ENCODE results near the gene DEAF1. TPM values are rescaled to one million over a fixed set of nuclear protein-coding genes. Genes with fewer than 3 reads are reported as not detected.

Gene DEAF1
- total and polyA plus RNA-seq, 9 of the 15 experiments (the other 6 are each of a cell fraction or from before 2014, with no cell fraction given) = 2.0 to 69.1 (median 26.8) TPM

DNA sequence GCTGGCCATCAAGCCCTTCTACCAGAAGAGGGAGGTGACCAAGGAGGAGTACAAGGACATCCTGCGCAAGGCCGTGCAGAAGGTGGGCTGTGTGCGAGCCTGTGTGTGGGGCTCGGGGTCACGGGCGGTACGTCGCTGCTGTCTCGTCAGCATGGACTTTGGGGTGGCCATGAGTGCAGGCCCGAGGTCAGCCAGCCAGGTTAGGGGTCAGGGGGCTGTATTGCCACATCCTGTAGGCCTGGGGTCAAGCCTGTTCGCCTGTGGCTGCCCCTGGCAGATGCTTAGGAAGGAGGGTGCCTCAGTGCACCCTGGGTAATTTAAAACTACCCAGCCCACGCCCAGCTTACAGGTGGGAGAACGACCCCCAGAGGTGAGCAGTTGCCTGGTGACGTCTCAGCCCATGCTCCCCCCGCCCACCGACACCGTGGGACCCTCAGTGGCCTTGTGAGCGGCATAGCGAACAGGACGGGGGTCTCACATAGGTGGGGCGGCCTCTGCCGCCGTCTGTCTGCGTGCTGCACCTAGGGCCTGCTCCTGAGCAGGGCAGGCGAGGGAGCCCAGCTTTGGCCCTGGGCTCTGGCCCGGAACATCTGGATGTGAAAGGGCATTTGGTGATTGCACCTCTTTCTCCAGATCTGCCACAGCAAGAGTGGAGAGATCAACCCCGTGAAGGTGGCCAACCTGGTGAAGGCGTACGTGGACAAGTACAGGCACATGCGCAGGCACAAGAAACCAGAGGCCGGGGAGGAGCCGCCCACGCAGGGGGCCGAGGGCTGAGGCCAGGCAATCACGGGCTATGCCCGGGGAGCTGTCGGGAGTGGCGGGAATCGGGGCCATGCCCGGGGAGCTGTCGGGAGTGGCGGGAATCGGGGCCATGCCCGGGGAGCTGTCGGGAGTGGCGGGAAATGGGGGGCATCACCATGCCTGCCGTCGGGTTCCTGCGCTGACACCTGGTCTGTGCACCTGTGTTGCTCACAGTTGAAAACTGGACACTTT lies 83.7 kb downstream of the DEAF1 start:
- CTCF ChIA-PET (ENCODE audit: low intra/inter-chr PET ratio) = no interaction called here
- peak; percentile 43 for TF ChIP-seq RBM22 (IDR thresholded peaks at IDR 0.05; ENCODE audit: low read depth, low read length, poor library complexity, severe bottlenecking)
- no peak for TF ChIP-seq CCNT2 (IDR thresholded peaks at IDR 0.05; ENCODE audit: borderline replicate concordance, extremely low read depth, insufficient read length, low read depth, low read length)
- no peak for TF ChIP-seq HEY1 (CRISPR knock-in tag; IDR thresholded peaks at IDR 0.05; ENCODE audit: borderline replicate concordance)
- TF ChIP-seq POLR2G (IDR thresholded peaks at IDR 0.05; ENCODE audit: low read depth, low read length) = peak; percentile 51; the same call in 1 of the 2 replicates
- TF ChIP-seq, protein P1, sequence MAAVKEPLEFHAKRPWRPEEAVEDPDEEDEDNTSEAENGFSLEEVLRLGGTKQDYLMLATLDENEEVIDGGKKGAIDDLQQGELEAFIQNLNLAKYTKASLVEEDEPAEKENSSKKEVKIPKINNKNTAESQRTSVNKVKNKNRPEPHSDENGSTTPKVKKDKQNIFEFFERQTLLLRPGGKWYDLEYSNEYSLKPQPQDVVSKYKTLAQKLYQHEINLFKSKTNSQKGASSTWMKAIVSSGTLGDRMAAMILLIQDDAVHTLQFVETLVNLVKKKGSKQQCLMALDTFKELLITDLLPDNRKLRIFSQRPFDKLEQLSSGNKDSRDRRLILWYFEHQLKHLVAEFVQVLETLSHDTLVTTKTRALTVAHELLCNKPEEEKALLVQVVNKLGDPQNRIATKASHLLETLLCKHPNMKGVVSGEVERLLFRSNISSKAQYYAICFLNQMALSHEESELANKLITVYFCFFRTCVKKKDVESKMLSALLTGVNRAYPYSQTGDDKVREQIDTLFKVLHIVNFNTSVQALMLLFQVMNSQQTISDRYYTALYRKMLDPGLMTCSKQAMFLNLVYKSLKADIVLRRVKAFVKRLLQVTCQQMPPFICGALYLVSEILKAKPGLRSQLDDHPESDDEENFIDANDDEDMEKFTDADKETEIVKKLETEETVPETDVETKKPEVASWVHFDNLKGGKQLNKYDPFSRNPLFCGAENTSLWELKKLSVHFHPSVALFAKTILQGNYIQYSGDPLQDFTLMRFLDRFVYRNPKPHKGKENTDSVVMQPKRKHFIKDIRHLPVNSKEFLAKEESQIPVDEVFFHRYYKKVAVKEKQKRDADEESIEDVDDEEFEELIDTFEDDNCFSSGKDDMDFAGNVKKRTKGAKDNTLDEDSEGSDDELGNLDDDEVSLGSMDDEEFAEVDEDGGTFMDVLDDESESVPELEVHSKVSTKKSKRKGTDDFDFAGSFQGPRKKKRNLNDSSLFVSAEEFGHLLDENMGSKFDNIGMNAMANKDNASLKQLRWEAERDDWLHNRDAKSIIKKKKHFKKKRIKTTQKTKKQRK (IDR thresholded peaks at IDR 0.05; ENCODE audit: borderline replicate concordance, low read depth, low read length) = no peak
- no peak for TF ChIP-seq ZNF239 (CRISPR knock-in tag; IDR thresholded peaks at IDR 0.05)
- TF ChIP-seq, protein P2, sequence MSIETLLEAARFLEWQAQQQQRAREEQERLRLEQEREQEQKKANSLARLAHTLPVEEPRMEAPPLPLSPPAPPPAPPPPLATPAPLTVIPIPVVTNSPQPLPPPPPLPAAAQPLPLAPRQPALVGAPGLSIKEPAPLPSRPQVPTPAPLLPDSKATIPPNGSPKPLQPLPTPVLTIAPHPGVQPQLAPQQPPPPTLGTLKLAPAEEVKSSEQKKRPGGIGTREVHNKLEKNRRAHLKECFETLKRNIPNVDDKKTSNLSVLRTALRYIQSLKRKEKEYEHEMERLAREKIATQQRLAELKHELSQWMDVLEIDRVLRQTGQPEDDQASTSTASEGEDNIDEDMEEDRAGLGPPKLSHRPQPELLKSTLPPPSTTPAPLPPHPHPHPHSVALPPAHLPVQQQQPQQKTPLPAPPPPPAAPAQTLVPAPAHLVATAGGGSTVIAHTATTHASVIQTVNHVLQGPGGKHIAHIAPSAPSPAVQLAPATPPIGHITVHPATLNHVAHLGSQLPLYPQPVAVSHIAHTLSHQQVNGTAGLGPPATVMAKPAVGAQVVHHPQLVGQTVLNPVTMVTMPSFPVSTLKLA (conservative IDR thresholded peaks at IDR 0.05) = no peak
- no peak for TF ChIP-seq ZNF121 (CRISPR knock-in tag; conservative IDR thresholded peaks at IDR 0.05)
- TF ChIP-seq NR3C1 (CRISPR knock-in tag; IDR thresholded peaks at IDR 0.05) = no peak
- 0 out of 2 replicates have a peak, but pooled peaks have one; percentile 29 for TF ChIP-seq EGR1 (conservative IDR thresholded peaks at IDR 0.05)
- TF ChIP-seq HSF4 (CRISPR knock-in tag; IDR thresholded peaks at IDR 0.05; ENCODE audit: borderline replicate concordance) = no peak
- TF ChIP-seq, protein P3, sequence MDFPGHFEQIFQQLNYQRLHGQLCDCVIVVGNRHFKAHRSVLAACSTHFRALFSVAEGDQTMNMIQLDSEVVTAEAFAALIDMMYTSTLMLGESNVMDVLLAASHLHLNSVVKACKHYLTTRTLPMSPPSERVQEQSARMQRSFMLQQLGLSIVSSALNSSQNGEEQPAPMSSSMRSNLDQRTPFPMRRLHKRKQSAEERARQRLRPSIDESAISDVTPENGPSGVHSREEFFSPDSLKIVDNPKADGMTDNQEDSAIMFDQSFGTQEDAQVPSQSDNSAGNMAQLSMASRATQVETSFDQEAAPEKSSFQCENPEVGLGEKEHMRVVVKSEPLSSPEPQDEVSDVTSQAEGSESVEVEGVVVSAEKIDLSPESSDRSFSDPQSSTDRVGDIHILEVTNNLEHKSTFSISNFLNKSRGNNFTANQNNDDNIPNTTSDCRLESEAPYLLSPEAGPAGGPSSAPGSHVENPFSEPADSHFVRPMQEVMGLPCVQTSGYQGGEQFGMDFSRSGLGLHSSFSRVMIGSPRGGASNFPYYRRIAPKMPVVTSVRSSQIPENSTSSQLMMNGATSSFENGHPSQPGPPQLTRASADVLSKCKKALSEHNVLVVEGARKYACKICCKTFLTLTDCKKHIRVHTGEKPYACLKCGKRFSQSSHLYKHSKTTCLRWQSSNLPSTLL (IDR thresholded peaks at IDR 0.05) = no peak
- TF ChIP-seq SREBF2 (CRISPR knock-in tag; IDR thresholded peaks at IDR 0.05) = no peak

More for the DNA sequence above, 83.7 kb downstream of the DEAF1 start:
- Histone ChIP-seq H3K27me3 (ENCODE audit: control insufficient read depth in 2 of 2, insufficient read depth in 2 of 2, low read length in 2 of 2) (no peaks in the 10 kb centered on the region), H3K9ac (ENCODE audit: insufficient read depth in 1 of 2, low read depth in 2 of 2, low read length in 2 of 2) (peak overlapping the region in 1 of 2 experiments; percentile 20; a peak in 1 of 4 replicates), H3K4me1 (replicated peaks in 1 of 2; ENCODE audit: control insufficient read depth in 2 of 2, insufficient read depth in 2 of 2, low read length in 2 of 2) (peaks cover 5 to 67% of the 10 kb centered on the region in 2 experiments), H3K4me2 (ENCODE audit: insufficient read depth, low read length) (no peak overlapping the region), H3K9me1 (ENCODE audit: control insufficient read depth, insufficient read depth, low read length) (no peaks in the 10 kb centered on the region), H3K79me2 (ENCODE audit: control insufficient read depth, insufficient read depth, low read length) (peaks cover 9% of the 10 kb centered on the region; the same call in 1 of the 3 replicates), H2AFZ (ENCODE audit: low read depth, low read length) (no peak overlapping the region), H4K20me1 (replicated peaks; ENCODE audit: control insufficient read depth, insufficient read depth, low read length) (peaks cover 17% of the 10 kb centered on the region), H3K4me3 (no peak overlapping the region), H3K36me3 (ENCODE audit: control insufficient read depth, insufficient read depth, low read length) (peaks cover 89% of the 10 kb centered on the region; the same call in 2 of the 3 replicates), H3K27ac (ENCODE audit: extremely low read depth, low read depth, low read length) (no peak overlapping the region), H3K9me3 (replicated peaks; ENCODE audit: control insufficient read depth, insufficient read depth, low read depth, low read length) (no peaks in the 10 kb centered on the region)
- in situ Hi-C loops (cut with MboI) = no loop called here
- DNase-seq (ENCODE audit: extremely low read depth in 1 of 4, low spot score in 3 of 4) = no peak
- FAIRE-seq = no peak
- TSS peak; percentile 22 for BruUV-seq (replicated peaks)
- no peak for ATAC-seq
- 90% methylated on average over 43 of the region's 49 CpGs for WGBS (ENCODE audit: insufficient coverage, low coverage, missing lambda C conversion rate)
- intact Hi-C loops (cut with micrococcal nuclease) = loop anchor here (10.0 kb wide), 1 partner anchor 56 kb away; no protein-coding TSS in a partner anchor
- POLR2A ChIA-PET = interaction anchor here (0.5 to 0.9 kb wide), 3 partner anchors 36 to 294 kb away, joined by 3 to 6 read pairs (median 4); no protein-coding TSS in a partner anchor
